BE2C (cell line): ENCODE measurements around the gene RPS6KA5.

Experiments
- DNase-seq: peaks from one replicate; pipeline ENCODE4 v3.0.0-alpha.2; 2020
- H3K27me3 ChIP-seq: fragments of 250-450 bp; sonication (Bioruptor Pico); 2 replicates; pipeline ENCODE4 v1.5.1; 2020; ENCODE audit warnings: mild to moderate bottlenecking
- H3K36me3 ChIP-seq: fragments of 250-450 bp; sonication (Bioruptor Pico); 2 replicates; pipeline ENCODE4 v1.5.1; 2020; ENCODE audit warnings: mild to moderate bottlenecking
- H3K4me1 ChIP-seq: fragments of 250-450 bp; sonication (Bioruptor Pico); 2 replicates; pipeline ENCODE4 v1.5.1; 2020
- H3K4me3 ChIP-seq: 2 replicates; pipeline ENCODE4 v1.5.1; 2011; ENCODE audit warnings: low read depth, low read length
- H3K9me3 ChIP-seq: fragments of 250-450 bp; sonication (Bioruptor Pico); 2 replicates; pipeline ENCODE4 v1.5.1; 2020
- TF ChIP-seq, protein P1 (sequence below): IDR thresholded peaks from 2 replicates; pipeline ENCODE4 v1.5.1; 2012; ENCODE audit warnings: mild to moderate bottlenecking, low read depth, low read length

The RPS6KA5 gene

DNA sequence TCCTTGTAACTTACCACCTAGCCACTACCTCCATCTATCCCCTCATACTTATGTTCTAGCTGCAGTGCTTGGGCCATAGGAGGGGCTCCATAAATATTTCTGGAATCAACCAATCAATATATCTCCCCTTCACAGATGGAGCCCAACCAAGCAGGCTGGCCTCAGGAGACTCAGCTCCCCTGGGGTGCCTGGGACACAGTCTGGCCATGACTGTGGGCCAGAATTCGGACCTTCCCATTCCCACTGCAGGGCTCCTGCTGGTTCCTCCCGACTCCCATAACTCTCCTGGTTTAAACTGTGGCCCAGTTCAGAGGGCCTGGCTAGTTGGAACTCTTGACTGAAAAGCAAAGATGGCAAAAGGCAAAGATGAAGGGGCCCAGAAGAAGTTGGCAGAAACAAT lies 257.2 kb downstream of the RPS6KA5 start:
- Histone ChIP-seq H3K4me3 (no peak overlapping the region), H3K36me3 (no peaks in the 10 kb centered on the region; the same call in 1 of the 2 replicates), H3K4me1 (peaks cover 9% of the 10 kb centered on the region; the same call in 1 of the 2 replicates), H3K27me3 (no peaks in the 10 kb centered on the region), H3K9me3 (no peaks in the 10 kb centered on the region)
- TF ChIP-seq, protein P1, sequence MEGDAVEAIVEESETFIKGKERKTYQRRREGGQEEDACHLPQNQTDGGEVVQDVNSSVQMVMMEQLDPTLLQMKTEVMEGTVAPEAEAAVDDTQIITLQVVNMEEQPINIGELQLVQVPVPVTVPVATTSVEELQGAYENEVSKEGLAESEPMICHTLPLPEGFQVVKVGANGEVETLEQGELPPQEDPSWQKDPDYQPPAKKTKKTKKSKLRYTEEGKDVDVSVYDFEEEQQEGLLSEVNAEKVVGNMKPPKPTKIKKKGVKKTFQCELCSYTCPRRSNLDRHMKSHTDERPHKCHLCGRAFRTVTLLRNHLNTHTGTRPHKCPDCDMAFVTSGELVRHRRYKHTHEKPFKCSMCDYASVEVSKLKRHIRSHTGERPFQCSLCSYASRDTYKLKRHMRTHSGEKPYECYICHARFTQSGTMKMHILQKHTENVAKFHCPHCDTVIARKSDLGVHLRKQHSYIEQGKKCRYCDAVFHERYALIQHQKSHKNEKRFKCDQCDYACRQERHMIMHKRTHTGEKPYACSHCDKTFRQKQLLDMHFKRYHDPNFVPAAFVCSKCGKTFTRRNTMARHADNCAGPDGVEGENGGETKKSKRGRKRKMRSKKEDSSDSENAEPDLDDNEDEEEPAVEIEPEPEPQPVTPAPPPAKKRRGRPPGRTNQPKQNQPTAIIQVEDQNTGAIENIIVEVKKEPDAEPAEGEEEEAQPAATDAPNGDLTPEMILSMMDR, result no peak
- DNase-seq, result no peak

DNA sequence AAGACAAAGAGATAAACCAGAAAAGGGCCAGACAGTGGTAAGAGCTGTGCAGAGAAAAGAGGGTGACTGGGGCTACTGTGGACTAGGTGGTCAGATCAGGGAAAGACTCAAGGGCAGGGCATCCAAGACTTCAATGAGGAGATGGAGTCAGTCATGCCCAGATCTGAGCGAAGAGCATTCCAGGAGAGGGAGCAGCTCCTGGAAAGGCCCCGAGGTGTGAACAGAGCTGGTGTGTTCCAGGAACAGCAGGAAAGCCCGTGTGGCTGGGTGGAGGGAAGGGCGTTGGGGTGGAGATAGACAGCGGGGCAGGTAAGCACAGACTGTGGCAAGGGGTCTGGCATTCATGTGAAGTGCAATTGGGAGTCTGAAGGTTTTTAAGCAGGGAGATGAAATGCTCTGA lies 261.0 kb downstream of the RPS6KA5 start:
- Histone ChIP-seq H3K36me3 (no peaks in the 10 kb centered on the region; the same call in 1 of the 2 replicates), H3K4me1 (peaks cover 16% of the 10 kb centered on the region), H3K9me3 (no peaks in the 10 kb centered on the region), H3K27me3 (no peaks in the 10 kb centered on the region), H3K4me3 (no peak overlapping the region)
- TF ChIP-seq, protein P1, result no peak
- no peak for DNase-seq

DNA sequence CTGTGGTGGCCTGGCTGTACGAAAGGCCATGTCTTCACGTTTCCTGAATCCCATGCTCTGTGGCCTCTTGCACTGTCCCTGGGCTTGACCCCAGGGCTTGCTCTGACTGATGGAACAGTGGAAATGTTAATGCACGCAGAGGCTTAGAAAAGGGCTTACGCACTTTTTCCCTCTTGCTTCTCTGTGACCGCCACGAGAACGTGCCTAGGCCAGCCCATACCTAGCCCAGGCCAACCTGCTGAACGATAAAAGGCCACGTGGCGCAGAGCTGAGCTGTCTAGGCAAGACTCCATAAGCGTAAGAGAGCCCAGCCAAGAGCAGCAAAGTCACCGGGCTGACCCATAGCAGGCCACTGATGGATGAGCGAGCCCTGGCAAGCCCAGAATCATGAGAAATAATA lies 262.5 kb downstream of the RPS6KA5 start:
- Histone ChIP-seq H3K4me1 (peaks cover 8% of the 10 kb centered on the region), H3K36me3 (no peaks in the 10 kb centered on the region; the same call in 1 of the 2 replicates), H3K27me3 (no peaks in the 10 kb centered on the region), H3K9me3 (no peaks in the 10 kb centered on the region), H3K4me3 (no peak overlapping the region)
- TF ChIP-seq, protein P1, result no peak
- DNase-seq, result no peak
